SU-DHL-6 (cell line): ENCODE results near the gene BFSP1.

Experiments
- H2AFZ ChIP-seq: fragments of 200-600 bp; sonication (generic); 2 replicates; pipeline ENCODE4 v1.6.1; 2014; ENCODE audit warnings: low read depth, mild to moderate bottlenecking, moderate library complexity, mixed read lengths, antibody characterized with exemption, low read length; ENCODE audit not compliant: severe bottlenecking
- H3F3A ChIP-seq: fragments of 200-600 bp; shearing (Covaris generic); 2 replicates; pipeline ENCODE4 v1.6.0; 2016; ENCODE audit warnings: antibody characterized with exemption, mild to moderate bottlenecking; ENCODE audit not compliant: insufficient read depth
- H3K27ac ChIP-seq: fragments of 200-600 bp; sonication (generic); 2 replicates; pipeline ENCODE4 v1.5.1; 2016; ENCODE audit warnings: low read depth, mild to moderate bottlenecking, low read length, moderate library complexity, mixed read lengths
- H3K27me3 ChIP-seq: fragments of 200-600 bp; sonication (generic), shearing (Covaris generic); 2 replicates; pipeline ENCODE4 v1.6.0; 2014; ENCODE audit warnings: mild to moderate bottlenecking, low read length
- H3K36me3 ChIP-seq: fragments of 200-600 bp; sonication (generic); 2 replicates; pipeline ENCODE4 v1.6.1; 2014; ENCODE audit warnings: mild to moderate bottlenecking, low read length, mixed read lengths
- H3K4me2 ChIP-seq: fragments of 300-600, 200-600 bp; shearing (Covaris generic), sonication (generic); 2 replicates; pipeline ENCODE4 v1.6.0; 2014; ENCODE audit warnings: low read length, low read depth, mild to moderate bottlenecking; ENCODE audit not compliant: poor library complexity, severe bottlenecking
- H3K4me3 ChIP-seq: fragments of 200-600 bp; sonication (generic); 2 replicates; pipeline ENCODE4 v1.5.1; 2014; ENCODE audit warnings: antibody characterized with exemption, low read length, mild to moderate bottlenecking, mixed read lengths; ENCODE audit not compliant: insufficient read depth, poor library complexity, severe bottlenecking
- H3K79me2 ChIP-seq: fragments of 200-600 bp; sonication (generic); 2 replicates; pipeline ENCODE4 v1.6.1; 2014; ENCODE audit warnings: mild to moderate bottlenecking, low read length, moderate library complexity; ENCODE audit not compliant: insufficient read depth
- H3K9ac ChIP-seq: fragments of 200-600 bp; sonication (generic); 2 replicates; pipeline ENCODE4 v1.7.0; 2014; ENCODE audit warnings: mild to moderate bottlenecking, low read length
- H3K9me2 ChIP-seq: fragments of 200-600 bp; sonication (generic); replicated peaks from 2 replicates; pipeline ENCODE4 v1.6.1; 2014; ENCODE audit warnings: low read length; ENCODE audit not compliant: insufficient read depth
- H3K9me3 ChIP-seq: fragments of 200-600 bp; sonication (generic); 2 replicates; pipeline ENCODE4 v1.6.1; 2014; ENCODE audit warnings: low read length, mixed read lengths; ENCODE audit not compliant: insufficient read depth
- H4K20me1 ChIP-seq: fragments of 200-600 bp; sonication (generic); 2 replicates; pipeline ENCODE4 v1.6.1; 2014; ENCODE audit warnings: low read depth, mild to moderate bottlenecking, antibody characterized with exemption, low read length, moderate library complexity, mixed read lengths
- CTCF ChIP-seq: fragments of 200-600 bp; sonication (generic); IDR thresholded peaks from one replicate; pipeline ENCODE4 v1.5.1; 2017; ENCODE audit warnings: antibody characterized with exemption, mild to moderate bottlenecking, low read length, moderate library complexity; ENCODE audit not compliant: insufficient read depth, poor library complexity, severe bottlenecking
- EZH2phosphoT487 ChIP-seq: fragments of 200-600 bp; sonication (generic), shearing (Covaris generic); conservative IDR thresholded peaks from 2 replicates; pipeline ENCODE4 v1.6.1; 2018; ENCODE audit warnings: mild to moderate bottlenecking, antibody characterized with exemption, low read length, moderate library complexity, mixed read lengths

Gene BFSP1

GRCh38 chr20:17519606-17520285, 11.4 kb downstream of the BFSP1 start:
- Histone ChIP-seq H2AFZ (no peak overlapping the region), H3K9me2 (no peaks in the 10 kb centered on the region), H3F3A (no peaks in the 10 kb centered on the region), H3K9ac (no peak overlapping the region), H3K36me3 (no peaks in the 10 kb centered on the region), H3K27ac (no peak overlapping the region), H4K20me1 (no peaks in the 10 kb centered on the region), H3K79me2 (no peaks in the 10 kb centered on the region), H3K9me3 (no peaks in the 10 kb centered on the region), H3K27me3 (no peaks in the 10 kb centered on the region), H3K4me3 (no peak overlapping the region), H3K4me2 (no peak overlapping the region)
- TF ChIP-seq EZH2phosphoT487: no peak
- TF ChIP-seq CTCF: no peak

GRCh38 chr20:17518339-17519052, 12.7 kb downstream of the BFSP1 start:
- Histone ChIP-seq H3K9ac (no peak overlapping the region), H3K4me3 (no peak overlapping the region), H3K9me3 (no peaks in the 10 kb centered on the region), H4K20me1 (no peaks in the 10 kb centered on the region), H3K27me3 (no peaks in the 10 kb centered on the region), H3F3A (no peaks in the 10 kb centered on the region), H2AFZ (no peak overlapping the region), H3K36me3 (no peaks in the 10 kb centered on the region), H3K4me2 (no peak overlapping the region), H3K9me2 (no peaks in the 10 kb centered on the region), H3K27ac (no peak overlapping the region), H3K79me2 (no peaks in the 10 kb centered on the region)
- TF ChIP-seq EZH2phosphoT487 (no peak), CTCF (no peak)

- no peak overlapping the region for H3K4me2 ChIP-seq
- TF ChIP-seq CTCF: no peak
- TF ChIP-seq EZH2phosphoT487: no peak
- no peaks in the 10 kb centered on the region for H3F3A ChIP-seq
- H3K9me2 ChIP-seq: no peaks in the 10 kb centered on the region
- no peak overlapping the region for H2AFZ ChIP-seq
- no peaks in the 10 kb centered on the region for H4K20me1 ChIP-seq
- no peaks in the 10 kb centered on the region for H3K27me3 ChIP-seq
- no peaks in the 10 kb centered on the region for H3K9me3 ChIP-seq
- no peak overlapping the region for H3K4me3 ChIP-seq
- no peak overlapping the region for H3K9ac ChIP-seq
- no peaks in the 10 kb centered on the region for H3K79me2 ChIP-seq
- no peak overlapping the region for H3K27ac ChIP-seq
- no peaks in the 10 kb centered on the region for H3K36me3 ChIP-seq
These were observed 16.1 kb downstream of the BFSP1 start for GRCh38 chr20:17515053-17515452.
